ENCODE measurements around the gene DYNLL2.

DNA sequence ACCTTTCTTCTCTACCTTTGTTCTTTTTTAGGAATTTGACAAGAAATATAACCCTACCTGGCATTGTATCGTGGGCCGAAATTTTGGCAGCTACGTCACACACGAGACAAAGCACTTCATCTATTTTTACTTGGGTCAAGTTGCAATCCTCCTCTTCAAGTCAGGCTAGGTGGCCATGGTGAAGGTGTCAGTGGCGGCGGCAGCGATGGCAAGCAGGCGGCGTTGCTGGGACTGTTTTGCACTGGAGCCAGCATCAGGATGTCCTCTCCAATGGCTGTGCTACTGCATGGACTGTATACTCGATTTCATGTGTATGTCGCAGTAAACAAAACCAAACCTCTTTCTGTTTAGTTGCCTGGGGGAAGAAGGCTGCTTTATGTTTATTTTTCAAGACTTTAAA, 5.9 kb downstream of the DYNLL2 start:
- TF ChIP-seq, protein P1, sequence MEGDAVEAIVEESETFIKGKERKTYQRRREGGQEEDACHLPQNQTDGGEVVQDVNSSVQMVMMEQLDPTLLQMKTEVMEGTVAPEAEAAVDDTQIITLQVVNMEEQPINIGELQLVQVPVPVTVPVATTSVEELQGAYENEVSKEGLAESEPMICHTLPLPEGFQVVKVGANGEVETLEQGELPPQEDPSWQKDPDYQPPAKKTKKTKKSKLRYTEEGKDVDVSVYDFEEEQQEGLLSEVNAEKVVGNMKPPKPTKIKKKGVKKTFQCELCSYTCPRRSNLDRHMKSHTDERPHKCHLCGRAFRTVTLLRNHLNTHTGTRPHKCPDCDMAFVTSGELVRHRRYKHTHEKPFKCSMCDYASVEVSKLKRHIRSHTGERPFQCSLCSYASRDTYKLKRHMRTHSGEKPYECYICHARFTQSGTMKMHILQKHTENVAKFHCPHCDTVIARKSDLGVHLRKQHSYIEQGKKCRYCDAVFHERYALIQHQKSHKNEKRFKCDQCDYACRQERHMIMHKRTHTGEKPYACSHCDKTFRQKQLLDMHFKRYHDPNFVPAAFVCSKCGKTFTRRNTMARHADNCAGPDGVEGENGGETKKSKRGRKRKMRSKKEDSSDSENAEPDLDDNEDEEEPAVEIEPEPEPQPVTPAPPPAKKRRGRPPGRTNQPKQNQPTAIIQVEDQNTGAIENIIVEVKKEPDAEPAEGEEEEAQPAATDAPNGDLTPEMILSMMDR (IDR thresholded peaks at IDR 0.05; ENCODE audit: insufficient read depth, low read depth, low read length), result no peak
- TF ChIP-seq EZH2 (IDR thresholded peaks at IDR 0.05; ENCODE audit: insufficient read depth, low read length), result no peak

All from astrocyte (in vitro differentiated cells and primary cell).